H9 (cell line): ENCODE results near the gene BTG4. TPM values are rescaled to one million over a fixed set of nuclear protein-coding genes. Genes with fewer than 3 reads are reported as not detected.

Experiments
- DNase-seq: peaks from one replicate; pipeline ENCODE4 v3.0.0-alpha.2; 2017
- H2AFZ ChIP-seq: one replicate; pipeline ENCODE4 v1.6.1; 2013; ENCODE audit warnings: mild to moderate bottlenecking, low read length, control low read depth, moderate library complexity
- H2AK5ac ChIP-seq: 2 replicates; pipeline ENCODE4 v1.6.1; 2013; ENCODE audit warnings: low read length, control low read depth, mixed read lengths; ENCODE audit not compliant: insufficient read length
- H2BK120ac ChIP-seq: one replicate; pipeline ENCODE4 v1.6.1; 2013; ENCODE audit warnings: low read depth, mild to moderate bottlenecking, low read length, control low read depth, inconsistent platforms; ENCODE audit not compliant: poor library complexity, severe bottlenecking
- H2BK12ac ChIP-seq: 2 replicates; pipeline ENCODE4 v1.6.1; 2013; ENCODE audit warnings: low read length, control low read depth, mixed read lengths, low read depth; ENCODE audit not compliant: insufficient read length
- H2BK15ac ChIP-seq: 2 replicates; pipeline ENCODE4 v1.6.1; 2013; ENCODE audit warnings: low read depth, low read length, control low read depth
- H2BK20ac ChIP-seq: one replicate; pipeline ENCODE4 v1.6.1; 2013; ENCODE audit warnings: low read depth, mild to moderate bottlenecking, low read length, control low read depth, inconsistent platforms; ENCODE audit not compliant: poor library complexity, severe bottlenecking
- H2BK5ac ChIP-seq: 2 replicates; pipeline ENCODE4 v1.6.1; 2013; ENCODE audit warnings: low read length, control low read depth, mixed read lengths; ENCODE audit not compliant: insufficient read length
- H3K14ac ChIP-seq: 2 replicates; pipeline ENCODE4 v1.6.1; 2013; ENCODE audit warnings: low read length, control low read depth; ENCODE audit not compliant: insufficient read depth
- H3K18ac ChIP-seq: 2 replicates; pipeline ENCODE4 v1.6.1; 2013; ENCODE audit warnings: low read depth, mild to moderate bottlenecking, mixed read lengths, low read length, control low read depth; ENCODE audit not compliant: insufficient read length
- H3K23ac ChIP-seq: 2 replicates; pipeline ENCODE4 v1.6.1; 2013; ENCODE audit warnings: low read length, control low read depth, mixed read lengths, low read depth; ENCODE audit not compliant: insufficient read length
- H3K23me2 ChIP-seq: 2 replicates; pipeline ENCODE4 v1.6.1; 2013; ENCODE audit warnings: low read depth, mild to moderate bottlenecking, mixed read lengths, low read length, control low read depth; ENCODE audit not compliant: insufficient read length, poor library complexity, severe bottlenecking
- H3K27ac ChIP-seq: 2 replicates; pipeline ENCODE4 v1.5.1; 2013; ENCODE audit warnings: low read length, control low read depth, mixed read lengths, low read depth; ENCODE audit not compliant: insufficient read length
- H3K27me3 ChIP-seq: 2 replicates; pipeline ENCODE4 v1.6.1; 2013; ENCODE audit warnings: low read length, control low read depth, inconsistent platforms; ENCODE audit not compliant: insufficient read depth
- H3K4ac ChIP-seq: 2 replicates; pipeline ENCODE4 v1.6.1; 2013; ENCODE audit warnings: low read depth, mild to moderate bottlenecking, control low read depth, inconsistent platforms, low read length, moderate library complexity
- H3K4me1 ChIP-seq: 2 replicates; pipeline ENCODE4 v1.6.1; 2013; ENCODE audit warnings: low read length, control low read depth, inconsistent platforms; ENCODE audit not compliant: insufficient read depth
- H3K4me2 ChIP-seq: 2 replicates; pipeline ENCODE4 v1.6.1; 2013; ENCODE audit warnings: low read length, control low read depth, mixed read lengths; ENCODE audit not compliant: insufficient read length, insufficient read depth
- H3K56ac ChIP-seq: 2 replicates; pipeline ENCODE4 v1.6.1; 2013; ENCODE audit warnings: low read depth, mild to moderate bottlenecking, mixed read lengths, low read length, control low read depth; ENCODE audit not compliant: insufficient read length
- H3K79me1 ChIP-seq: 2 replicates; pipeline ENCODE4 v1.6.1; 2013; ENCODE audit warnings: low read depth, mild to moderate bottlenecking, moderate library complexity, low read length, control low read depth, inconsistent platforms; ENCODE audit not compliant: insufficient read depth, poor library complexity, severe bottlenecking
- H3K79me2 ChIP-seq: 2 replicates; pipeline ENCODE4 v1.6.1; 2013; ENCODE audit warnings: low read length, control low read depth, inconsistent platforms; ENCODE audit not compliant: insufficient read depth
- H3K9ac ChIP-seq: 2 replicates; pipeline ENCODE4 v1.6.1; 2013; ENCODE audit warnings: low read length, control low read depth, mixed read lengths; ENCODE audit not compliant: insufficient read length; ENCODE audit errors: extremely low read depth
- H3K9me3 ChIP-seq: one replicate; pipeline ENCODE4 v1.6.1; 2013; ENCODE audit warnings: low read depth, low read length, inconsistent platforms; ENCODE audit not compliant: control insufficient read depth
- H3T11ph ChIP-seq: one replicate; pipeline ENCODE4 v1.6.1; 2013; ENCODE audit warnings: mild to moderate bottlenecking, low read length, control low read depth, inconsistent platforms
- H4K20me1 ChIP-seq: one replicate; pipeline ENCODE4 v1.6.1; 2013; ENCODE audit not compliant: control insufficient read depth, insufficient read length, insufficient read depth
- H4K5ac ChIP-seq: 2 replicates; pipeline ENCODE4 v1.6.1; 2013; ENCODE audit warnings: low read depth, mild to moderate bottlenecking, mixed read lengths, low read length, control low read depth; ENCODE audit not compliant: insufficient read length
- H4K8ac ChIP-seq: replicated peaks from 2 replicates; pipeline ENCODE4 v1.6.1; 2013; ENCODE audit warnings: low read length, control low read depth, mixed read lengths, low read depth; ENCODE audit not compliant: insufficient read length
- H4K91ac ChIP-seq: 2 replicates; pipeline ENCODE4 v1.6.1; 2013; ENCODE audit warnings: low read depth, mild to moderate bottlenecking, moderate library complexity, mixed read lengths, low read length, control low read depth; ENCODE audit not compliant: insufficient read length
- H3K27ac Mint-ChIP-seq, 3 experiments: 2 replicates in 2 of 3; 3 replicates in 1 of 3; pipeline ENCODE4 v1.8.0; 2020 to 2021; ENCODE audit warnings: mixed read lengths in 3 of 3, mild to moderate bottlenecking in 1 of 3, moderate library complexity in 1 of 3
- H3K27me3 Mint-ChIP-seq: 2 replicates; pipeline ENCODE4 v1.8.0; 2021; ENCODE audit warnings: low read depth, mild to moderate bottlenecking, moderate library complexity, mixed read lengths
- H3K36me3 Mint-ChIP-seq, 3 experiments: 2 replicates in 2 of 3; 3 replicates in 1 of 3; pipeline ENCODE4 v1.8.0; 2020 to 2021; ENCODE audit warnings: low read depth in 3 of 3, mixed read lengths in 3 of 3; ENCODE audit not compliant: insufficient read depth in 1 of 3
- H3K4me1 Mint-ChIP-seq, 2 experiments: 2 replicates each; pipeline ENCODE4 v1.8.0; 2020; ENCODE audit warnings: mixed read lengths in 2 of 2
- H3K4me3 Mint-ChIP-seq, 2 experiments: 2 replicates in 1 of 2; 3 replicates in 1 of 2; pipeline ENCODE4 v1.8.0; 2020 to 2021; ENCODE audit warnings: mild to moderate bottlenecking in 2 of 2, mixed read lengths in 2 of 2, moderate library complexity in 1 of 2
- H3K9me3 Mint-ChIP-seq, 2 experiments: 2 replicates in 1 of 2; 3 replicates in 1 of 2; pipeline ENCODE4 v1.8.0; 2020; ENCODE audit warnings: mild to moderate bottlenecking in 2 of 2, mixed read lengths in 2 of 2, moderate library complexity in 1 of 2
- WGBS: extraction: QIAGEN DNeasy Blood & Tissue Kit; methylation state at CpG from one replicate; pipeline ENCODE4 v1.1.7; 2013; ENCODE audit warnings: missing lambda C conversion rate, low lambda C conversion rate, mixed read lengths; ENCODE audit not compliant: insufficient read length; ENCODE audit errors: extremely low coverage; 5-methylcytosine and 5-hydroxymethylcytosine counted together
- total RNA-seq: library from RNA; stranded (reverse); gene quantifications from 2 replicates; pipeline ENCODE4 v1.2.1, GENCODE V29; 2021
- TF ChIP-seq, protein P1 (sequence below): fragments of 200-600 bp; sonication (generic); conservative IDR thresholded peaks from 3 replicates; pipeline ENCODE4 v1.8.0; 2021; ENCODE audit warnings: antibody characterized with exemption, mild to moderate bottlenecking

Gene BTG4
- total RNA-seq, 1 experiment from 2014 or later, result not detected

DNA sequence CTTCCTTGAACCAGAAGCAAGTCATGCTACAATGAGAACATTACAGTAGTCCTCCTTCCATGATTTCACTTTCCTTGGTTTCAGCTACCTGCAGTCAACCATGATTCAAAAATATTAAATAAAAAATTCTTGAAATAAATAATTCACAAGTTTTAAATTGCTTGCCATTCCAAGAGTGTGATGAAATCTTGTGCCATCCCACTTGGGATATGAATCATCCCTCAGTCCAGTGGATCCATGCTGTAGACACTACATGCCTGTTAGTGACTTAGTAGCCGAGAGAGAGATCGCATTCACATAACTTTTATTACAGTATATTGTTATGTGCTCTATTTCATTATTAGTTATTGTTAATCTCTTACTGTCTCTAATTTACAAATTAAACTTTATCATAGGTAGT, 8.4 kb upstream of the BTG4 start:
- no peak overlapping the region for H2AK5ac ChIP-seq
- H3K18ac ChIP-seq, result no peak overlapping the region
- no peaks in the 10 kb centered on the region for H3K4me1 ChIP-seq
- Mint-ChIP-seq H3K27me3 (peaks cover 3% of the 10 kb centered on the region), H3K4me1 (no peaks in the 10 kb centered on the region), H3K4me3 (no peak overlapping the region), H3K36me3 (no peaks in the 10 kb centered on the region), H3K9me3 (no peaks in the 10 kb centered on the region), H3K27ac (no peak overlapping the region)
- no peak overlapping the region for H2BK120ac ChIP-seq
- no peak overlapping the region for H3T11ph ChIP-seq
- H4K5ac ChIP-seq, result no peak overlapping the region
- no peak overlapping the region for H3K4ac ChIP-seq
- TF ChIP-seq, protein P1, sequence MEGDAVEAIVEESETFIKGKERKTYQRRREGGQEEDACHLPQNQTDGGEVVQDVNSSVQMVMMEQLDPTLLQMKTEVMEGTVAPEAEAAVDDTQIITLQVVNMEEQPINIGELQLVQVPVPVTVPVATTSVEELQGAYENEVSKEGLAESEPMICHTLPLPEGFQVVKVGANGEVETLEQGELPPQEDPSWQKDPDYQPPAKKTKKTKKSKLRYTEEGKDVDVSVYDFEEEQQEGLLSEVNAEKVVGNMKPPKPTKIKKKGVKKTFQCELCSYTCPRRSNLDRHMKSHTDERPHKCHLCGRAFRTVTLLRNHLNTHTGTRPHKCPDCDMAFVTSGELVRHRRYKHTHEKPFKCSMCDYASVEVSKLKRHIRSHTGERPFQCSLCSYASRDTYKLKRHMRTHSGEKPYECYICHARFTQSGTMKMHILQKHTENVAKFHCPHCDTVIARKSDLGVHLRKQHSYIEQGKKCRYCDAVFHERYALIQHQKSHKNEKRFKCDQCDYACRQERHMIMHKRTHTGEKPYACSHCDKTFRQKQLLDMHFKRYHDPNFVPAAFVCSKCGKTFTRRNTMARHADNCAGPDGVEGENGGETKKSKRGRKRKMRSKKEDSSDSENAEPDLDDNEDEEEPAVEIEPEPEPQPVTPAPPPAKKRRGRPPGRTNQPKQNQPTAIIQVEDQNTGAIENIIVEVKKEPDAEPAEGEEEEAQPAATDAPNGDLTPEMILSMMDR, result no peak
- H2AFZ ChIP-seq, result no peak overlapping the region
- DNase-seq, result no peak
- no peaks in the 10 kb centered on the region for H3K79me2 ChIP-seq
- no peaks in the 10 kb centered on the region for H3K23me2 ChIP-seq
- H3K4me2 ChIP-seq, result no peak overlapping the region
- no peaks in the 10 kb centered on the region for H4K20me1 ChIP-seq
- no peak overlapping the region for H3K27ac ChIP-seq
- no peaks in the 10 kb centered on the region for H3K9me3 ChIP-seq
- WGBS, result no CpG with 5 or more reads among the region's 2 CpGs
- no peak overlapping the region for H3K9ac ChIP-seq
- H2BK12ac ChIP-seq, result no peak overlapping the region
- H3K23ac ChIP-seq, result no peak overlapping the region
- H3K14ac ChIP-seq, result no peak overlapping the region
- no peak overlapping the region for H3K56ac ChIP-seq
- H2BK5ac ChIP-seq, result no peak overlapping the region
- no peak overlapping the region for H4K91ac ChIP-seq
- no peak overlapping the region for H2BK15ac ChIP-seq
- H3K27me3 ChIP-seq, result no peaks in the 10 kb centered on the region
- no peak overlapping the region for H2BK20ac ChIP-seq
- H4K8ac ChIP-seq, result no peak overlapping the region
- no peaks in the 10 kb centered on the region for H3K79me1 ChIP-seq
